IMR-90 (cell line): ENCODE measurements around the gene KCNQ1. TPM values are rescaled to one million over a fixed set of nuclear protein-coding genes. Genes with fewer than 3 reads are reported as not detected.

Source experiments
- ATAC-seq: fragments of 200-7000 bp; cut with Tn5 transposase; 2 replicates; pipeline ENCODE4 v1.9.1; 2020; ENCODE audit warnings: low read depth, mild to moderate bottlenecking, moderate library complexity
- BruUV-seq: library from RNA; stranded (reverse); fragments of 400-500 nt; replicated peaks from 2 replicates; lab custom pipeline; 2021; lab: Mats Ljungman, UMichigan
- CTCF ChIA-PET: fragments of 300-600 bp; formaldehyde crosslinking; extraction: SDS; loops from one replicate; lab custom pipeline; 2021; ENCODE audit warnings: antibody characterized with exemption; lab: Yijun Ruan, JAX
- POLR2A ChIA-PET: fragments of 300-600 bp; sonication (Branson Sonifier 250); formaldehyde crosslinking; loops from one replicate; lab custom pipeline; 2022; ENCODE audit warnings: antibody characterized with exemption; ENCODE audit not compliant: unreplicated experiment; lab: Charles Lee
- DNase-seq: peaks from one replicate; pipeline ENCODE4 v3.0.0; 2013
- H2AFZ ChIP-seq: replicated peaks from 2 replicates; pipeline ENCODE3; 2013; ENCODE audit warnings: low read length, mild to moderate bottlenecking; ENCODE audit not compliant: poor library complexity
- H2AK5ac ChIP-seq: 2 replicates; pipeline ENCODE4 v1.6.1; 2013; ENCODE audit warnings: low read depth, low read length, inconsistent platforms
- H2AK9ac ChIP-seq: replicated peaks from 2 replicates; pipeline ENCODE3; 2013; ENCODE audit warnings: mild to moderate bottlenecking, low read depth, low read length, moderate library complexity; ENCODE audit not compliant: poor library complexity
- H2BK120ac ChIP-seq: 2 replicates; pipeline ENCODE4 v1.6.1; 2013; ENCODE audit warnings: low read depth, low read length, inconsistent platforms
- H2BK15ac ChIP-seq: 3 replicates; pipeline ENCODE4 v1.6.1; 2013; ENCODE audit warnings: low read depth, low read length, inconsistent platforms
- H2BK20ac ChIP-seq: 2 replicates; pipeline ENCODE4 v1.6.1; 2013; ENCODE audit warnings: low read depth, mild to moderate bottlenecking, inconsistent platforms, low read length, moderate library complexity
- H2BK5ac ChIP-seq: 2 replicates; pipeline ENCODE4 v1.6.1; 2013; ENCODE audit warnings: mild to moderate bottlenecking, low read depth, low read length, inconsistent platforms; ENCODE audit not compliant: poor library complexity, severe bottlenecking
- H3K14ac ChIP-seq: replicated peaks from 2 replicates; pipeline ENCODE4 v1.6.1; 2013; ENCODE audit warnings: low read depth, low read length, inconsistent platforms
- H3K18ac ChIP-seq: 2 replicates; pipeline ENCODE4 v1.6.1; 2013; ENCODE audit warnings: low read depth, low read length, control low read depth
- H3K23ac ChIP-seq: 2 replicates; pipeline ENCODE4 v1.6.1; 2013; ENCODE audit warnings: low read depth, low read length, inconsistent platforms
- H3K27ac ChIP-seq: 2 replicates; pipeline ENCODE4 v1.5.1; 2013; ENCODE audit warnings: mild to moderate bottlenecking, control low read depth, low read length; ENCODE audit not compliant: insufficient read depth
- H3K27me3 ChIP-seq: 2 replicates; pipeline ENCODE4 v1.6.1; 2013; ENCODE audit warnings: low read length; ENCODE audit not compliant: control insufficient read depth, insufficient read depth
- H3K36me3 ChIP-seq: 2 replicates; pipeline ENCODE4 v1.6.1; 2013; ENCODE audit warnings: low read length, mixed read lengths; ENCODE audit not compliant: control insufficient read depth, insufficient read depth
- H3K4ac ChIP-seq: 2 replicates; pipeline ENCODE4 v1.6.1; 2013; ENCODE audit warnings: low read depth, low read length, inconsistent platforms
- H3K4me1 ChIP-seq: 2 replicates; pipeline ENCODE4 v1.6.1; 2013; ENCODE audit warnings: low read length, mixed read lengths; ENCODE audit not compliant: control insufficient read depth, insufficient read depth
- H3K4me2 ChIP-seq: 2 replicates; pipeline ENCODE4 v1.6.1; 2013; ENCODE audit warnings: low read depth, mild to moderate bottlenecking, control low read depth, low read length, moderate library complexity
- H3K4me3 ChIP-seq: 2 replicates; pipeline ENCODE4 v1.5.1; 2013; ENCODE audit warnings: low read depth, mild to moderate bottlenecking, control low read depth, low read length, moderate library complexity; ENCODE audit not compliant: insufficient read depth
- H3K56ac ChIP-seq: 2 replicates; pipeline ENCODE4 v1.6.1; 2013; ENCODE audit warnings: low read length, inconsistent platforms; ENCODE audit not compliant: insufficient read depth; ENCODE audit errors: extremely low read depth
- H3K79me1 ChIP-seq, 2 experiments: 2 replicates each; pipeline ENCODE4 v1.6.1; 2013; ENCODE audit warnings: low read length in 2 of 2, inconsistent platforms in 1 of 2, low read depth in 1 of 2
- H3K9ac ChIP-seq: 2 replicates; pipeline ENCODE4 v1.6.1; 2013; ENCODE audit warnings: low read depth, low read length, control low read depth
- H3K9me1 ChIP-seq: 2 replicates; pipeline ENCODE4 v1.6.1; 2013; ENCODE audit warnings: low read length, inconsistent platforms; ENCODE audit not compliant: insufficient read depth
- H3K9me3 ChIP-seq: 2 replicates; pipeline ENCODE4 v1.6.1; 2013; ENCODE audit warnings: low read length; ENCODE audit not compliant: control insufficient read depth, insufficient read depth
- H4K20me1 ChIP-seq: 2 replicates; pipeline ENCODE4 v1.6.1; 2013; ENCODE audit warnings: low read length, inconsistent platforms; ENCODE audit not compliant: insufficient read depth
- H4K5ac ChIP-seq: 2 replicates; pipeline ENCODE4 v1.6.1; 2013; ENCODE audit warnings: mild to moderate bottlenecking, low read depth, low read length, control low read depth
- H4K8ac ChIP-seq, 2 experiments: 2 replicates each; pipeline ENCODE4 v1.6.1; 2013; ENCODE audit warnings: low read depth in 2 of 2, low read length in 2 of 2, control low read depth in 1 of 2, inconsistent platforms in 1 of 2
- H4K91ac ChIP-seq: 2 replicates; pipeline ENCODE4 v1.6.1; 2013; ENCODE audit warnings: low read depth, low read length, inconsistent platforms; ENCODE audit not compliant: insufficient read depth
- CEBPB ChIP-seq: IDR thresholded peaks from 2 replicates; pipeline ENCODE4 v1.6.1; 2012; ENCODE audit warnings: low read depth, low read length, improper control_type of control experiment
- FOS ChIP-seq: fragments of 150-350 bp; IDR thresholded peaks from 2 replicates; pipeline ENCODE4 v1.6.1; 2016; ENCODE audit warnings: low read depth, low read length
- MAFK ChIP-seq: IDR thresholded peaks from 2 replicates; pipeline ENCODE4 v1.6.1; 2012; ENCODE audit warnings: low read depth, low read length, improper control_type of control experiment
- MAZ ChIP-seq: IDR thresholded peaks from 2 replicates; pipeline ENCODE4 v1.6.1; 2012; ENCODE audit warnings: low read depth, mild to moderate bottlenecking, low read length, improper control_type of control experiment, moderate library complexity, borderline replicate concordance
- MXI1 ChIP-seq: IDR thresholded peaks from 2 replicates; pipeline ENCODE4 v1.6.1; 2012; ENCODE audit warnings: low read depth, mild to moderate bottlenecking, low read length, moderate library complexity, borderline replicate concordance
- POLR2A ChIP-seq: IDR thresholded peaks from 2 replicates; pipeline ENCODE4 v1.6.1; 2012; ENCODE audit warnings: mild to moderate bottlenecking, low read depth, low read length
- RCOR1 ChIP-seq: IDR thresholded peaks from 2 replicates; pipeline ENCODE4 v1.6.1; 2012; ENCODE audit warnings: mild to moderate bottlenecking, low read length, improper control_type of control experiment; ENCODE audit not compliant: insufficient replicate concordance
- RFX5 ChIP-seq: IDR thresholded peaks from 2 replicates; pipeline ENCODE4 v1.8.0; 2012; ENCODE audit warnings: low read depth, mild to moderate bottlenecking, low read length, moderate library complexity
- SMC3 ChIP-seq: fragments of 150-350 bp; IDR thresholded peaks from 2 replicates; pipeline ENCODE4 v1.6.1; 2016; ENCODE audit warnings: low read depth, mild to moderate bottlenecking, antibody characterized with exemption, low read length, moderate library complexity
- WGBS, 2 experiments: methylation state at CpG; one replicate each; pipeline versions ENCODE4 v1.1.5 to v1.1.7; 2013; ENCODE audit warnings: missing lambda C conversion rate in 2 of 2; ENCODE audit not compliant: insufficient read length in 1 of 2; ENCODE audit errors: extremely low coverage in 2 of 2; 5-methylcytosine and 5-hydroxymethylcytosine counted together
- dilution Hi-C: fragments of 300-500 bp; cut with HindIII; formaldehyde crosslinking; loops from one replicate; pipeline ENCODE4 v1.14.3; 2018; ENCODE audit warnings: low sequenced_read_pairs; ENCODE audit not compliant: unreplicated experiment
- in situ Hi-C: fragments of 300-500 bp; cut with MboI; formaldehyde crosslinking; loops from 3 replicates; pipeline ENCODE4 v1.14.3; 2019; ENCODE audit warnings: low sequenced_read_pairs, inconsistent platforms, mixed read lengths
- intact Hi-C: fragments of 100-400 bp; cut with micrococcal nuclease; formaldehyde crosslinking; loops from 2 replicates; pipeline ENCODE4 v1.10.0; 2022
- polyA plus RNA-seq, 3 experiments: library from polyadenylated mRNA; depleted of rRNA; stranded (reverse); fragments of >200 nt; gene quantifications; 2 replicates each; pipeline ENCODE4 v1.2.3, GENCODE V29; 2012; ENCODE audit warnings: low replicate concordance in 1 of 3
- total RNA-seq: library from RNA; depleted of rRNA; stranded (reverse); fragments of >200 nt; gene quantifications from 2 replicates; pipeline ENCODE4 v1.2.3, GENCODE V29; 2012
- TF ChIP-seq, protein P1 (sequence below): fragments of 150-350 bp; IDR thresholded peaks from 2 replicates; pipeline ENCODE4 v1.6.1; 2017; ENCODE audit warnings: mild to moderate bottlenecking, antibody characterized with exemption, low read length, low read depth
- TF ChIP-seq, protein P2 (sequence below): conservative IDR thresholded peaks from 2 replicates; pipeline ENCODE4 v1.5.1; 2012; ENCODE audit warnings: mild to moderate bottlenecking, low read depth, low read length, improper control_type of control experiment

The KCNQ1 gene
- total and polyA plus RNA-seq, 2 of the 4 experiments (the other 2 are of a cell fraction), result 0.07 TPM; not detected in 1

DNA sequence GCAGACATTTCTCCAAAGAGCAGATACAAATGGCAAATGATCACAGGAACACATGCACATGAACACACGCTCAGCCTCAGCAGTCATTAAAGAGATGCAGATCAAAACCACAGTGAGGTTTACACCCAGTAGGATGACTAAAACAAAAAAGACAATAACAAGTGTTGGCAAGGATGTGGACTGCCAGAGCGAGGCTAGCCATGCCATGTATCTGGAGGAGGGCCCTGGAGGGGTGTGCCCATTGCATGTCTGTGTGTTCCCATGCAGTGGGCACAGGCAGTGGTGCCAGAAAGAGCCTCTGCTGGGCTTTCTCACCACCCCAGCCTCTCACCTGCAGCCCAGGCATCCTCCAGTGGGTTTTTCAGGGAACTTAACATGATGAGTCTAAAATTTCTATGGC is 309.2 kb downstream of the KCNQ1 start:
- Histone ChIP-seq H3K27me3 (peaks cover 26% of the 10 kb centered on the region), H2BK120ac (no peak overlapping the region), H4K20me1 (no peaks in the 10 kb centered on the region), H3K79me1 (no peaks in the 10 kb centered on the region), H3K4ac (no peak overlapping the region), H3K56ac (no peak overlapping the region), H3K18ac (no peak overlapping the region), H2AFZ (no peak overlapping the region), H3K4me3 (no peak overlapping the region), H3K36me3 (no peaks in the 10 kb centered on the region), H3K4me2 (no peak overlapping the region), H4K91ac (no peak overlapping the region), H3K9me3 (peaks cover 1% of the 10 kb centered on the region; the same call in 1 of the 2 replicates), H3K27ac (no peak overlapping the region), H3K14ac (no peak overlapping the region), H2BK5ac (no peak overlapping the region), H3K9me1 (no peaks in the 10 kb centered on the region), H3K23ac (no peak overlapping the region), H2AK5ac (no peak overlapping the region), H2BK15ac (no peak overlapping the region), H2BK20ac (no peak overlapping the region), H3K9ac (no peak overlapping the region), H4K8ac (no peak overlapping the region), H2AK9ac (no peak overlapping the region), H4K5ac (no peak overlapping the region), H3K4me1 (no peaks in the 10 kb centered on the region)
- DNase-seq, result no peak
- CTCF ChIA-PET, result no interaction called here
- WGBS, 2 experiments, result no CpG with 5 or more reads among the region's 2 CpGs
- no peak for TF ChIP-seq MXI1
- TF ChIP-seq MAZ, result no peak
- no peak for TF ChIP-seq MAFK
- no peak for TF ChIP-seq SMC3
- TF ChIP-seq, protein P1, sequence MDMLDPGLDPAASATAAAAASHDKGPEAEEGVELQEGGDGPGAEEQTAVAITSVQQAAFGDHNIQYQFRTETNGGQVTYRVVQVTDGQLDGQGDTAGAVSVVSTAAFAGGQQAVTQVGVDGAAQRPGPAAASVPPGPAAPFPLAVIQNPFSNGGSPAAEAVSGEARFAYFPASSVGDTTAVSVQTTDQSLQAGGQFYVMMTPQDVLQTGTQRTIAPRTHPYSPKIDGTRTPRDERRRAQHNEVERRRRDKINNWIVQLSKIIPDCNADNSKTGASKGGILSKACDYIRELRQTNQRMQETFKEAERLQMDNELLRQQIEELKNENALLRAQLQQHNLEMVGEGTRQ, result no peak
- no peak for TF ChIP-seq RFX5
- no peak for TF ChIP-seq RCOR1
- TF ChIP-seq FOS, result no peak
- TF ChIP-seq, protein P2, sequence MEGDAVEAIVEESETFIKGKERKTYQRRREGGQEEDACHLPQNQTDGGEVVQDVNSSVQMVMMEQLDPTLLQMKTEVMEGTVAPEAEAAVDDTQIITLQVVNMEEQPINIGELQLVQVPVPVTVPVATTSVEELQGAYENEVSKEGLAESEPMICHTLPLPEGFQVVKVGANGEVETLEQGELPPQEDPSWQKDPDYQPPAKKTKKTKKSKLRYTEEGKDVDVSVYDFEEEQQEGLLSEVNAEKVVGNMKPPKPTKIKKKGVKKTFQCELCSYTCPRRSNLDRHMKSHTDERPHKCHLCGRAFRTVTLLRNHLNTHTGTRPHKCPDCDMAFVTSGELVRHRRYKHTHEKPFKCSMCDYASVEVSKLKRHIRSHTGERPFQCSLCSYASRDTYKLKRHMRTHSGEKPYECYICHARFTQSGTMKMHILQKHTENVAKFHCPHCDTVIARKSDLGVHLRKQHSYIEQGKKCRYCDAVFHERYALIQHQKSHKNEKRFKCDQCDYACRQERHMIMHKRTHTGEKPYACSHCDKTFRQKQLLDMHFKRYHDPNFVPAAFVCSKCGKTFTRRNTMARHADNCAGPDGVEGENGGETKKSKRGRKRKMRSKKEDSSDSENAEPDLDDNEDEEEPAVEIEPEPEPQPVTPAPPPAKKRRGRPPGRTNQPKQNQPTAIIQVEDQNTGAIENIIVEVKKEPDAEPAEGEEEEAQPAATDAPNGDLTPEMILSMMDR, result no peak
- no peak for TF ChIP-seq POLR2A
- no peak for TF ChIP-seq CEBPB
- dilution Hi-C loops (no loop called here), in situ Hi-C loops (no loop called here), intact Hi-C loops (no loop called here)
- no TSS peak for BruUV-seq
- ATAC-seq, result no peak
- POLR2A ChIA-PET, result no interaction called here
